AG09319 (cell line): Measurements from ENCODE around the gene ESR2.

Experiments used
- DNase-seq: peaks from one replicate; pipeline ENCODE4 v3.0.0-alpha.2; 2010; ENCODE audit warnings: low read depth; ENCODE audit errors: extremely low read depth
- TF ChIP-seq, protein P1 (sequence below): IDR thresholded peaks from 2 replicates; pipeline ENCODE4 v1.5.1; 2011; ENCODE audit warnings: low read depth, mild to moderate bottlenecking, inconsistent platforms, low read length, moderate library complexity

ESR2 gene

DNA sequence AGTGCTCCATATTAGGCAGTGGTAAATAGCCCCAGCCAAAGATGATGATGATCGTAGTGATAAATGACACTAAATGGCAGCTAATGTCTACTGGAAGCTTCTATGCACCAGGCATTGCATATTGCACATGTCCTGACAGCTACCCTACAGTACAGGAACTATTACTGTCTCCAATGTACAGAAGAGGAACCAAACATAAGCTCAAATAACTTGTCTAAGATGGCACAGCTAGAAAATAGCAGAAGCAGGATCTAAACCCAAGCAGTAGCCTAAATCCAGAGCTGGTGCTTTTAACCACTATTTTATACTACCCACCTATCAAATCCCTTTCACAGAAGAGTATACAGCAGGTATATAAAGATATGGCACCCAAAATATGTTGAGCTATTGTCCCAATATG lies 28.9 kb downstream of the ESR2 start:
- TF ChIP-seq, protein P1, sequence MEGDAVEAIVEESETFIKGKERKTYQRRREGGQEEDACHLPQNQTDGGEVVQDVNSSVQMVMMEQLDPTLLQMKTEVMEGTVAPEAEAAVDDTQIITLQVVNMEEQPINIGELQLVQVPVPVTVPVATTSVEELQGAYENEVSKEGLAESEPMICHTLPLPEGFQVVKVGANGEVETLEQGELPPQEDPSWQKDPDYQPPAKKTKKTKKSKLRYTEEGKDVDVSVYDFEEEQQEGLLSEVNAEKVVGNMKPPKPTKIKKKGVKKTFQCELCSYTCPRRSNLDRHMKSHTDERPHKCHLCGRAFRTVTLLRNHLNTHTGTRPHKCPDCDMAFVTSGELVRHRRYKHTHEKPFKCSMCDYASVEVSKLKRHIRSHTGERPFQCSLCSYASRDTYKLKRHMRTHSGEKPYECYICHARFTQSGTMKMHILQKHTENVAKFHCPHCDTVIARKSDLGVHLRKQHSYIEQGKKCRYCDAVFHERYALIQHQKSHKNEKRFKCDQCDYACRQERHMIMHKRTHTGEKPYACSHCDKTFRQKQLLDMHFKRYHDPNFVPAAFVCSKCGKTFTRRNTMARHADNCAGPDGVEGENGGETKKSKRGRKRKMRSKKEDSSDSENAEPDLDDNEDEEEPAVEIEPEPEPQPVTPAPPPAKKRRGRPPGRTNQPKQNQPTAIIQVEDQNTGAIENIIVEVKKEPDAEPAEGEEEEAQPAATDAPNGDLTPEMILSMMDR: no peak
- DNase-seq: no peak

DNA sequence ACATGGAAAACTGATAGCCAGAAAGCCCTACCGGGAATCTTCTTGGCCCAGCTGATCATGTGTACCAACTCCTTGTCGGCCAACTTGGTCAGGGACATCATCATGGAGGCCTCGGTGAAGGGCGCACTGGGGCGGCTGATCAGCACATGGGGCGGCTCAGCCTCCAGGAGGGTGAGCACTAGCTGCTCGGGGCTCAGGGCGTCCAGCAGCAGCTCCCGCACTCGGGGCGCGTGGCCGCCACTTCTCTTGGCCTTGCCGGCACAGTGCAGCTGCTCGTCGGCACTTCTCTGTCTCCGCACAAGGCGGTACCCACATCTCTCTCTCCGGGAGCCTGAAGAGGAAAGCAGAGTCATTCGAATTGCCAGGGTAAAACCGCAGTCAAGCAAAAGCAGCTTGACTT lies 33.8 kb downstream of the ESR2 start:
- DNase-seq: no peak
- TF ChIP-seq, protein P1: no peak

DNA sequence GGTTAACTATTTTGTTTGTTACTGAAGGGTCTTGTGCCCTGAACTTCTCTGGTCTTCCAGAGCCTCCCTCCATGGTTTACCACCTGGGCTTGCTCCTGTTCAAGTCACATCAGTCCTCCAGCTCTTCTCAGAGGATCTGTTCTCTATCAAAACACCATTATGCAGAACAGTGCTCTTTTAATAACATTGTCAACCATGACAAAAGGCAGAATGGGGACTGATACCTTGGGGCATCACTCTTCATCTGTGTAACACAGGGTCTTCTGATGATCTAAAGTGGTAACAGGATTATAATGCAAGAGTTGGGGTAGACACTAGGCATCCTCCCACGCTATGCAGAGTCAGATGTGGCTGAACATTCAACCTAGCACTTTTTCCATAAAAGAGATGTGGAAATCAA lies 38.4 kb downstream of the ESR2 start:
- no peak for DNase-seq
- TF ChIP-seq, protein P1: no peak

DNA sequence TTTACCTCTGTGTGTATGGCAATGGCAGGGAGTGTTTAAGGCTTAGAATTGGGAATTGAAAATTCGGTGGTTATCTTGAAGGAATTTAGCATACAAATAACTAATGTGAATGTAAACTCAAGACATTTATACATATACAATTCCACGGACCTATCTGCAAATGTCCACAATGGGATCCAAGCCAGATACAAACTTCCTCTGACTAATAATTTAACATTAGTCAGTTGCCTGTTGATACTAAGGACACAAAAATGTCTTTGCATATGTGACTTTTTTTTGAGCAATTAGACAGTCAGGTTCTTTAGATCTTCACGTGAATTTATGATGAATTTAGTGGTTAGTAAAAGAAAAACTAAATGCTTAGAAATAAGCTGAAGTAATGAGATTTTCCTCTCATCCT lies 40.5 kb downstream of the ESR2 start:
- DNase-seq: no peak
- TF ChIP-seq, protein P1: no peak

DNA sequence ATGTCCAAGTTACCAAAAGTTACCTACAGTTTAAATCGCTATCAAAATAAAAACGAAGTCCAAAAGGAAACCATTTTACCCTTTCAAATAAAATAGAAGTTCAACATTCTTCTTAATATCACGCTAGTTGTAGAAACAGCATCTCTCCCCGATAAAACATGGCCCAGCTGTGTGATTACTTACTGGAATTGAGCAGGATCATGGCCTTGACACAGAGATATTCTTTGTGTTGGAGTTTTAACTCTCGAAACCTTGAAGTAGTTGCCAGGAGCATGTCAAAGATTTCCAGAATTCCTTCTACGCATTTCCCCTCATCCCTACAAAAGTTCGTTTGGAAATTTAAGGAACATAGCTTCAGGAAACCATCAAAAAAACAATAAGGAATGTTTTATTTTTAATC lies 44.8 kb downstream of the ESR2 start:
- no peak for DNase-seq
- TF ChIP-seq, protein P1: no peak

DNA sequence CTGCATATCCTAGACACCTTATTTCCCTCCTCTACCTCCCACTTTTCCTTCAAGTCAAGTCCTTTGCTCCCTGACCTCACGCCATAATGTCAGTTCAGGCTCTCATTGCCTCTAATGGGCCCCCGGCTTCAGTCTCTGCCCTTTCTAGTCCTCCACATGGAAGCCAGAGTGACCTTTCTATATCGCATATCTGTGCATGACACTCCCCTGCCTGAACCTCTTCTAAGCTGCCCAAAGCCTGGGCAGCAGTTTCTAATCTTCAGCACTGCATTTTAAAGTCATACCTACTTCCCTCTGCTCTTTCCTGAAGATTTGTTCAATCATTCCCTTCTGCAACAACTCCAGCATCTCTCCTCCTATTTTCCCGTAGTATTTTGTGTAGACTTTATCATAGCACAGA lies 45.5 kb downstream of the ESR2 start:
- TF ChIP-seq, protein P1: no peak
- DNase-seq: no peak

DNA sequence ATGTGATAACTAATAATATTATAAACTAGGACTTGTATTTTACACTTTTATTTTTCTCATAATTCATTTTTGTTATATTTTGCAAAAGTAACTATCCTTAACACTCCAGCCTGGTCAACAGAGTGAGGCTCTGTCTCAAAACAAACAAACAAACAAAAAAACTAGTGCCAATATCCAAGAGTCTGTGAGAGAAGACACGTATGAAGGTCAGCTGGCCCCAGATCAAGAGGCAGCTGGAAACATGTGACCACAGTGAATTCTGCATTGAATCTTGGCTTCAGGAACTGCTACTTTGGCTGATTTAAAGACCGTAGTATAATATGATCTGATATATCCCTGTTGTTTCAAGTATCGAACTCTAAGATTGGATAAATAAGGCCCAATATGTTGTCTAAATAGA lies 47.0 kb downstream of the ESR2 start:
- no peak for DNase-seq
- TF ChIP-seq, protein P1: no peak
